HuH-7 (cell line): ENCODE data around the gene PHF21B.
"Not testable (repeated sequence)": the region's sequence is repeated elsewhere in the genome, so short reads cannot be mapped to it uniquely, and the experiment has no call there.

Source experiments
- DNase-seq: peaks from one replicate; pipeline ENCODE4 v3.0.0; 2011; ENCODE audit warnings: low spot score

PHF21B gene

GRCh38 chr22:44871782-44872181 is 138.0 kb downstream of the PHF21B start:
- DNase-seq = no peak

GRCh38 chr22:44870021-44870420 is 139.8 kb downstream of the PHF21B start:
- DNase-seq = no peak

- DNase-seq = no peak
Observed at GRCh38 chr22:44869196-44869595, 140.6 kb downstream of the PHF21B start.

- no peak for DNase-seq
Observed at GRCh38 chr22:44865193-44866057, 144.4 kb downstream of the PHF21B start.

- DNase-seq = no peak
Observed at GRCh38 chr22:44862981-44863860, 146.6 kb downstream of the PHF21B start.

- DNase-seq = no peak
Observed at GRCh38 chr22:44862281-44862680, 147.5 kb downstream of the PHF21B start.

GRCh38 chr22:44861245-44861644 is 148.6 kb downstream of the PHF21B start:
- no peak for DNase-seq

- DNase-seq = no peak
Observed at GRCh38 chr22:44860311-44860710, 149.5 kb downstream of the PHF21B start.

GRCh38 chr22:44859641-44860040 is 150.2 kb downstream of the PHF21B start:
- no peak for DNase-seq

GRCh38 chr22:44858819-44859218 is 151.0 kb downstream of the PHF21B start:
- not testable (repeated sequence) for DNase-seq

- no peak for DNase-seq
Observed at GRCh38 chr22:44855855-44856254, 153.9 kb downstream of the PHF21B start.

GRCh38 chr22:44854641-44855040 is 155.2 kb downstream of the PHF21B start:
- DNase-seq = not testable (repeated sequence)

- no peak for DNase-seq
Observed at GRCh38 chr22:44850946-44851345, 158.9 kb downstream of the PHF21B start.

- no peak for DNase-seq
Observed at GRCh38 chr22:44848791-44849420, 160.9 kb downstream of the PHF21B start.

GRCh38 chr22:44848296-44848741 is 161.5 kb downstream of the PHF21B start:
- DNase-seq = no peak

- DNase-seq = no peak
Observed at GRCh38 chr22:44847892-44848291, 161.9 kb downstream of the PHF21B start.

GRCh38 chr22:44847380-44847779 is 162.4 kb downstream of the PHF21B start:
- DNase-seq = no peak

GRCh38 chr22:44846726-44847275 is 163.0 kb downstream of the PHF21B start:
- no peak for DNase-seq

GRCh38 chr22:44845796-44846720 is 163.7 kb downstream of the PHF21B start:
- no peak for DNase-seq

GRCh38 chr22:44845191-44845590 is 164.6 kb downstream of the PHF21B start:
- no peak for DNase-seq

GRCh38 chr22:44842417-44842816 is 167.4 kb downstream of the PHF21B start:
- DNase-seq = no peak
